ENCODE data around the gene TENM4.
"Not testable (repeated sequence)": the region's sequence is repeated elsewhere in the genome, so short reads cannot be mapped to it uniquely, and the experiment has no call there.

Gene TENM4

GRCh38 chr11:78647266-78647915 lies 793.4 kb downstream of the TENM4 start:
- Histone ChIP-seq H3K36me3 (ENCODE audit: control insufficient read depth in 1 of 2, insufficient read depth in 2 of 2, low read length in 2 of 2) (no peaks in the 10 kb centered on the region), H3K27ac (ENCODE audit: low read length) (no peak overlapping the region), H3K4me3 (ENCODE audit: low read depth in 1 of 2, low read length in 2 of 2) (no peak overlapping the region), H3K9me3 (ENCODE audit: control insufficient read depth in 1 of 2, low read length in 2 of 2) (no peaks in the 10 kb centered on the region), H3K4me1 (ENCODE audit: control insufficient read depth in 1 of 2, insufficient read depth in 2 of 2, low read length in 2 of 2) (no peaks in the 10 kb centered on the region), H3K27me3 (ENCODE audit: low read depth, low read length) (no peaks in the 10 kb centered on the region)

GRCh38 chr11:78646564-78647185 lies 794.2 kb downstream of the TENM4 start:
- Histone ChIP-seq H3K4me1 (ENCODE audit: control insufficient read depth in 1 of 2, insufficient read depth in 2 of 2, low read length in 2 of 2) (no peaks in the 10 kb centered on the region), H3K4me3 (ENCODE audit: low read depth in 1 of 2, low read length in 2 of 2) (no peak overlapping the region), H3K27me3 (ENCODE audit: low read depth, low read length) (no peaks in the 10 kb centered on the region), H3K9me3 (ENCODE audit: control insufficient read depth in 1 of 2, low read length in 2 of 2) (no peaks in the 10 kb centered on the region), H3K27ac (ENCODE audit: low read length) (no peak overlapping the region), H3K36me3 (ENCODE audit: control insufficient read depth in 1 of 2, insufficient read depth in 2 of 2, low read length in 2 of 2) (no peaks in the 10 kb centered on the region)

DNA sequence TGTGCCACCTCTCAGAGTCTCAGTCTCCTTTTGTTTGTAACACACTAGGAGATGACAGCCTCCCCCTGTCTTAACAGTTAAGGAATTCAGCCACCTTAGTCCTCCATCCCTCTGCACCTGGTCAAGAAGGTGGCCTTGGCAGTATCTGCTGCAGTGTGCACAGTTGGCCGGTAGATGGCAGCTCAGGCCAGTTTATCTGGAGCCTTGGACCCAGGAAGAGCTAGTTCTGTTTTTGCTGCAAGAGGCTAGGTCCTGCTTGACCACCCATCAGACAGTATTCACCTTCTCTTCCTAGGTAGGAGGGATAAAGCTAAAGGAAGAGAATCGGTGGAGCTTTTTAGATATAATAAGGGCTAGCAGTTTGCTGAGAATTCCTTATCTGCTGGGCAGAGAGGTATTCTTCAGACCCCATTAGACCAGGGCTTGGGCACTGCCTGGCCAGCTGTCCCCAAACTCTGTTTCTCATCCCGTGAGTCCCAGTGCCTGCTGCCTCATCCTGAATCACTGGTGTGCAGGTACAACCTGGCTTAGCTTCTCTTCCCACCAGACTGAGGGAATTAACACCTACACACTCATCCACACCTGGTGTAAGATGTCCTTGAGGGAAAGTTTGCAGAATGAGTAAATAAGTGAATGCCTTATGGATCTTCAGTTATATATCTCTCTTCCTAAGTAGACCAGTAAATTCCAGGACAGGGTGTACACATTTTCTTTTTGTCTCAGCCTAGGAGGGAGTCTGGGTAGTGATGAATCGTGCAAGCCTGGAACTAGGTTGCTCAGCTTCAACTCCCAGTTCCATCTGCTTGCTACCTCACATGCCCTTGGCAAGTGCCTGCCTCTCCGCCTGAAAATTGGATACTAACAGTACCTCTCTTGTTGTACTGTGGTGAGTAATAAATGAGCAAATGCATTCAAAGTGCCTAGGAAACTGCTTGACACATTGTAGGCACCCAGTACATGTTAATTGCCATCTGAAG lies 795.3 kb downstream of the TENM4 start:
- no peaks in the 10 kb centered on the region for H3K4me1 ChIP-seq (ENCODE audit: control insufficient read depth in 1 of 2, insufficient read depth in 2 of 2, low read length in 2 of 2)
- no peaks in the 10 kb centered on the region for H3K9me3 ChIP-seq (ENCODE audit: control insufficient read depth in 1 of 2, low read length in 2 of 2)

GRCh38 chr11:78643676-78644056 lies 797.2 kb downstream of the TENM4 start:
- no peaks in the 10 kb centered on the region for H3K4me1 ChIP-seq (ENCODE audit: control insufficient read depth in 1 of 2, insufficient read depth in 2 of 2, low read length in 2 of 2)
- no peaks in the 10 kb centered on the region for H3K27me3 ChIP-seq (ENCODE audit: low read depth, low read length)
- H3K4me3 ChIP-seq (ENCODE audit: low read depth in 1 of 2, low read length in 2 of 2) = no peak overlapping the region
- H3K27ac ChIP-seq (ENCODE audit: low read length) = no peak overlapping the region
- no peaks in the 10 kb centered on the region for H3K36me3 ChIP-seq (ENCODE audit: control insufficient read depth in 1 of 2, insufficient read depth in 2 of 2, low read length in 2 of 2)
- H3K9me3 ChIP-seq (ENCODE audit: control insufficient read depth in 1 of 2, low read length in 2 of 2) = no peaks in the 10 kb centered on the region

More for the DNA sequence above, 795.3 kb downstream of the TENM4 start:
- H3K27ac ChIP-seq (ENCODE audit: low read length) = no peak overlapping the region
- no peak overlapping the region for H3K4me3 ChIP-seq (ENCODE audit: low read depth in 1 of 2, low read length in 2 of 2)
- no peaks in the 10 kb centered on the region for H3K36me3 ChIP-seq (ENCODE audit: control insufficient read depth in 1 of 2, insufficient read depth in 2 of 2, low read length in 2 of 2)
- H3K27me3 ChIP-seq (ENCODE audit: low read depth, low read length) = no peaks in the 10 kb centered on the region

DNA sequence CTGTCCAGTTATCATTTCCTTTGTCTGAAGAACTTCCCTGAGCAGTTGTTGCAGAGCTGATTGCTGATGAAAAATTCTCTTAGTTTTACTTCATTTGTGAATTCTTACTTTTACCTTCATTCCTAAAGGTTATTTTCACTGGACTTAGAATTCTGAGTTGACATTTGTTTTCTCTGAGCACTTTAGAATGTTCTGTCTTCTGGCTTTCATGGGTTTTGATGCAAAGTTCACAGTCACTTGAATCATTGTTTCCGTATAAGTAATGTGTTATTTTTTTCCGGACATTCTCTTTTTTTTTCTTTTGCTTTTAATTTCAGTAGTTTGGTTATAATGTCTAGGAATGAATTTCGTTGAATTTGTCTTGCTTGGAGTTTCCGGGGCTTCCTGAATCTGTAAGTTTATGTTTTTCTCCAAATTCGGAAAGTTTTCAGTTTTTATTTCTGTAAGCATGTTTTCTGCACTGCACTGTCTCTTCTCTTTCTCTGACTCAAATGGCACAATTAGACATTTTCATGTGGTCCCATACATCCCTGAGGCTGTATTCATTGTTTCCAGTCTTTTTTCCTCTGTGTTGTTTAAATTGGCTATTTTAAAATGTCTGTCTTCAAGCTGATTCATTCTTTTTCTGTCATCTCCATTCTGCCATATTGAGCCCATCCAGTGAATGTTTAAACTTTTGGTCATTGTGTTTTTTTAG lies 797.7 kb downstream of the TENM4 start:
- Histone ChIP-seq H3K36me3 (ENCODE audit: control insufficient read depth in 1 of 2, insufficient read depth in 2 of 2, low read length in 2 of 2) (no peaks in the 10 kb centered on the region), H3K4me1 (ENCODE audit: control insufficient read depth in 1 of 2, insufficient read depth in 2 of 2, low read length in 2 of 2) (no peaks in the 10 kb centered on the region), H3K9me3 (ENCODE audit: control insufficient read depth in 1 of 2, low read length in 2 of 2) (no peaks in the 10 kb centered on the region), H3K27me3 (ENCODE audit: low read depth, low read length) (no peaks in the 10 kb centered on the region), H3K4me3 (ENCODE audit: low read depth in 1 of 2, low read length in 2 of 2) (no peak overlapping the region), H3K27ac (ENCODE audit: low read length) (no peak overlapping the region)

DNA sequence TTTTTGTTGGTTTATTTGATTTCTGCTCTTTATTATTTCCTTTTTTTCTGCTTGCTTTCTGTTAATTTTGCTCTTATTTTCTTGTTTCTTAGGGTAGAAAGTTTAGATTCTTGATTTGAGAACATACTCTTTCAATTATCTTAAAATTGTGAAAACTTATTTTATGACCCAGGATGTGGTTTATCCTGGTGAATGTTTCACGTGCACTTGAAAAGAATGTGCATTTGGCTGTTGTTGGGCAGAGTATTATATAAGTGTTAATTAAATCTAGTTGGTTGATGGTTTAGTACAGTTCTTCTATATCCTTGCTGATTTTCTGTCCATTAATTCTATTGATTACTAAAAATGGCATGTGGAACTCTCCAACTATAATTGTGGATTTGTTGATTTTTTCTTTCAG lies 799.3 kb downstream of the TENM4 start:
- H3K4me1 ChIP-seq (ENCODE audit: control insufficient read depth in 1 of 2, insufficient read depth in 2 of 2, low read length in 2 of 2) = no peaks in the 10 kb centered on the region
- H3K4me3 ChIP-seq (ENCODE audit: low read depth in 1 of 2, low read length in 2 of 2) = no peak overlapping the region
- no peaks in the 10 kb centered on the region for H3K9me3 ChIP-seq (ENCODE audit: control insufficient read depth in 1 of 2, low read length in 2 of 2)
- no peak overlapping the region for H3K27ac ChIP-seq (ENCODE audit: low read length)
- no peaks in the 10 kb centered on the region for H3K36me3 ChIP-seq (ENCODE audit: control insufficient read depth in 1 of 2, insufficient read depth in 2 of 2, low read length in 2 of 2)
- no peaks in the 10 kb centered on the region for H3K27me3 ChIP-seq (ENCODE audit: low read depth, low read length)

DNA sequence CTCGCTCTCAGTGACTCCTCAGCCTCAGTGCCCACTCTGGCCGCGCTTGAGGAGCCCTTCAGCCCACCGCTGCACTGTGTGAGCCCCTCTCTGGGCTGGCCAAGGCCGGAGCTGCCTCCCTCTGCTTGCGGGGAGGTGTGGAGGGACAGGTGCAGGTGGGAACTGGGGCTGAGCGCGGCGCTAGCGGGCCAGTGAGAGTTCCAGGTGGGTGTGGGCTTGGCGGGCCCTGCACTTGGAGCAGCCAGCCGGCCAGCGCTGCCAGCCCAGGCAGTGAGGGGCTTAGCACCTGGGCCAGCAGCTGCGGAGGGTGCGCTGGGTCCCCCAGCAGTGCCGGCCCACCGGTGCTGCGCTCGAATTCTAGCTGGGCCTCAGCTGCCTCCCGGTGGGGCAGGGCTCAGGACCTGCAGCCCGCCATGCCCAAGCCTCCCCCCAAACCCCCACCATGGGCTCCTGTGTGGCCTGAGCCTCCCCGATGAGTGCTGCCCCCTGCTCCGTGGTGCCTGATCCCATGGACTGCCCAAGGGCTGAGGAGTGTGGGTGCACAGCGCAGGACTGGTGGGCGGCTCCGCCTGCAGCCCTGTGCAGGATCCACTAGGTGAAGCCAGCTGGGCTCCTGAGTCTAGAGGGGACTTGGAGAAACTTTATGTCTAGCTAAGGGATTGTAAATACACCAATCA lies 802.0 kb downstream of the TENM4 start:
- no peaks in the 10 kb centered on the region for H3K9me3 ChIP-seq (ENCODE audit: control insufficient read depth in 1 of 2, low read length in 2 of 2)
- H3K27me3 ChIP-seq (ENCODE audit: low read depth, low read length) = no peaks in the 10 kb centered on the region
- H3K4me1 ChIP-seq (ENCODE audit: control insufficient read depth in 1 of 2, insufficient read depth in 2 of 2, low read length in 2 of 2) = no peaks in the 10 kb centered on the region
- no peak overlapping the region for H3K27ac ChIP-seq (ENCODE audit: low read length)
- no peaks in the 10 kb centered on the region for H3K36me3 ChIP-seq (ENCODE audit: control insufficient read depth in 1 of 2, insufficient read depth in 2 of 2, low read length in 2 of 2)
- H3K4me3 ChIP-seq (ENCODE audit: low read depth in 1 of 2, low read length in 2 of 2) = no peak overlapping the region

DNA sequence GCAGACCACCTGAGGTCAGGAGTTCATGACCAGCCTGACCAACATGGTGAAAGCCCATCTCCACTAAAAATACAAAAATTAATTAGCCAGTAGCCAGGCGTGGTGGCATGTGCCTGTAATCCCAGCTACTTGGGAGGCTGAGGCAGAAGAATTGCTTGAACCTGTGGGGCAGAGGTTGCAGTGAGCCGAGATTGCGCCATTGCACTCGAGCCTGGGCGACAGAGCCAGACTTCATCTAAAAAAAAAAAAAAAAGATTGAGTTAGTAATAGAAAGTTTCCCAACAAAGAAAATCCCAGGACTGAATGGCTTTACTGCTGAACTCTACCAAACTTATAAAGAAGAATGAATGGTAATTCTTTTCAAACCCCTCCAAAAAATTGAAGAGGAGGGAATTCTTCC lies 803.3 kb downstream of the TENM4 start:
- H3K27ac ChIP-seq (ENCODE audit: low read length); H3K9me3 ChIP-seq (ENCODE audit: control insufficient read depth in 1 of 2, low read length in 2 of 2); H3K36me3 ChIP-seq (ENCODE audit: control insufficient read depth in 1 of 2, insufficient read depth in 2 of 2, low read length in 2 of 2); H3K4me3 ChIP-seq (ENCODE audit: low read depth in 1 of 2, low read length in 2 of 2); H3K4me1 ChIP-seq (ENCODE audit: control insufficient read depth in 1 of 2, insufficient read depth in 2 of 2, low read length in 2 of 2); H3K27me3 ChIP-seq (ENCODE audit: low read depth, low read length): not testable (repeated sequence)

DNA sequence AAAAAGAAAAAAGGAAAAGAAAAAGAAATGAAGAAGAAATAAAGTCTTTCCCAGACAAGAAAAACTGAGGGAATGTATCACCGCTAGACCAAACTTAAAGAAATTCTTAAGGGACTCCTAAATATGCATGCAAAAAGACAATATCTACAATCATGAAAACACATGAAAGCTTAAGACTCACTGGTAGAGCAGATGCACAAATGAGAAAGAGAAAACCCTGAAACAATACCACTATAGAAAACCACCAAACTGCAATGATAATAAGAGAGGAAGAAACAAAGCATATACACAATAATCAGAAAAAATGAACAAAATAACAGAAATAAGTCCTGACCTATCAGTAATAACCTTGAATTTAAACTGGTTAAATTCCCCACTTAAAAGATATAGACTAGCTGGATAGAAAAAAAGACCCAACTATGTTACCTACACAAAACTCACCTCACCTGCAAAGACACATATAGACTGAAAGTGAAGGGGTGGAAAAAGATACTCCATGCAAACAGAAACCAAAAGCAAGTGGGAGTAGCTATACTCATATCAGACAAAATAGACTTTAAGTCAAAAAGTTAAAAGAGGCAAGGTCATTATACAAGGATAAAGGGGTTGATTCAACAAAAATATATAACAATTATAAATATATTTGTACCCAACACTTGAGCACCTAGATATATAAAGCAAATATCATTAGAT lies 804.9 kb downstream of the TENM4 start:
- no peaks in the 10 kb centered on the region for H3K4me1 ChIP-seq (ENCODE audit: control insufficient read depth in 1 of 2, insufficient read depth in 2 of 2, low read length in 2 of 2)
- no peaks in the 10 kb centered on the region for H3K27me3 ChIP-seq (ENCODE audit: low read depth, low read length)
- H3K9me3 ChIP-seq (ENCODE audit: control insufficient read depth in 1 of 2, low read length in 2 of 2) = peaks cover 0 to 2% of the 10 kb centered on the region in 2 donors
- no peak overlapping the region for H3K4me3 ChIP-seq (ENCODE audit: low read depth in 1 of 2, low read length in 2 of 2)
- no peak overlapping the region for H3K27ac ChIP-seq (ENCODE audit: low read length)
- no peaks in the 10 kb centered on the region for H3K36me3 ChIP-seq (ENCODE audit: control insufficient read depth in 1 of 2, insufficient read depth in 2 of 2, low read length in 2 of 2)

DNA sequence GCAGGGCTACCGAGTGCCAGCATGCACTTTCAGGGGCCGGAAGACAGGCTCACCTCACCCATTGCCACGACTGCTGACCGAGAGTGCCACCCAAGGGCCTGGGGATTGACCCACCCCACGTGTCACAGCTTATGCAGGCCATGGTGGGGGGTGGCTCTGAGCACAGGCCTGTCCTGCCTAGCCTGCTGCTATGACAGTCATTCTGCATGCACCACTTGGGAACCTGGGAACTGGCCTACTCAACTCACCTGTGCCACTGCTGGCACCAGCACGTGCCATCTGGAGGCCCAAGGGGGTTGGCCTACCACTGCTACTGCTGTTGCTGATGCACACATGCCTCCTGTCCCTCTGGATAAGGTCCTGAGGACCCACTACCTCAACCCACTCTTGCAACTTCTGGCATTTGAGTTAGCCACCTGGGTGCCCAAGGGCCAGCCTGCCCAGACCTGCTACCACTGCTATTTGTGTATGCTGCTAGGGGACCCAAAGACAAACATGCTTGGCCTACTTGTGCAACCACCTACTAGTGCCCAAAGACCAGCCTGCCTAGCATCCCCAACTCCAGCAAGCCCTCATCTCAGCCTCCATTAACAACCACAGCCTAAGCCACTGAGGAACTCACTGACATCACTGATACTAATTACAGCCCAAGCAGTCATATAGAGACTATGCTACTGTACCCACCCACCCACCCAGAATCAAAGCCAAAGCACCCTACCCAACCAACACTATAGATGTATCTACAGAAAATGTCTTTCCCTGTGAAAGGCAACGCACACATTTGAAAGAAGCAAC lies 807.1 kb downstream of the TENM4 start:
- H3K27me3 ChIP-seq (ENCODE audit: low read depth, low read length) = no peaks in the 10 kb centered on the region
- no peak overlapping the region for H3K4me3 ChIP-seq (ENCODE audit: low read depth in 1 of 2, low read length in 2 of 2)
- no peaks in the 10 kb centered on the region for H3K36me3 ChIP-seq (ENCODE audit: control insufficient read depth in 1 of 2, insufficient read depth in 2 of 2, low read length in 2 of 2)
- H3K4me1 ChIP-seq (ENCODE audit: control insufficient read depth in 1 of 2, insufficient read depth in 2 of 2, low read length in 2 of 2) = no peaks in the 10 kb centered on the region
- H3K9me3 ChIP-seq (ENCODE audit: control insufficient read depth in 1 of 2, low read length in 2 of 2) = peaks cover 4 to 13% of the 10 kb centered on the region in 2 donors
- no peak overlapping the region for H3K27ac ChIP-seq (ENCODE audit: low read length)

Measured in muscle layer of duodenum (tissue), 2 donors.